ENCODE results near the gene ZNF823. TPM values are rescaled to one million over a fixed set of nuclear protein-coding genes. Genes with fewer than 3 reads are reported as not detected.

ZNF823 gene
- total RNA-seq, 1 donor from 2014 or later, result 3.3 TPM

DNA sequence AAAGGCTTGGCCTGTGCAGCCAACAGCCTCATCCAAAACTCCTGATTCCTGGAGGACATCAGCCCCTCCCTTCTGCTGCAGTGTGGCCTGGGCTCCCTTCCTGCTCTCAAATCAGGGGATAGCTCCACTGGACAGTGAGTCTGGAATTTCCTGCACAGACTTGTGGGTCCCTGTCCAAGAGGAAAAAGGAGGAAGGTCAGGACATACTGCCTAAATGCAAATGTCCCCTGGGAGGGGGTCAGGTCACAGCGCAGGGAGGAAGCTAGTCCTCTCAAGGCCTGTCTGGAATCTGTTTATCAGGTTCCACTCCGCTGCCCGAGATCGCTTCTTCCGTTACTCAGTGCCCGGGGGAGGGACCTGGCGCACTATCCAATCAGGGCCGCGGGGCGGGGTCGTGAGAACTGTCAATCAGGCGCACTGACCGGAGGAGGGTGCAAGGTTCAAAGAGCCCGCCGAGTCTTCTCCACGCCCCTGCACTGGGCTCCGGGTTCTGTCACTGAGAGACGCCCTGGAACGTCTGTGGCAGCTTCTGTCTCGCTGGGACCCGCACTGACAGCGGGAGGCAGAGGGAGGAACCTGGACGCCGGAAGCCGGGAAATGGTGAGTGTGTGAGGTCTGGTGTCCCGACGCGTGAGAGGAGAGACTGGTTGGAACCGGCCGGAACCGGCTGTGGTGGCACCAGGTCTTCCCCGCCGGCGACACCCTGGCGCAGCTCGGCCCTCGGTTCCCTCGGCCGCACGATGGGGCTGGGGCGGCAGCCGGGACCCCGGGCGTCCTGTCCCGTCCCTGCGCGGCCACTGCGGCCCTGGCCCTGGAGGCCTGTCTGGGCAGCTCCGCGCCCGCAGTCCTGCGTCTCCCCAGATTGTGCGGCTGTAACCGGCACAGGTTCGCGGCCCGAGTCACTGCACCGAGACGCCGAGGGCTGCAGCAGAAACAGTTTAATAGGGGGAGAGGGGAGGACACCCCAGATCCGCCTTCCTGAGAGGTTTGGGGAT, 28.1 kb upstream of the ZNF823 start, which contains the start of gene ZNF441:
TSS of gene ZNF441 (plus strand) at position 404 of the 995 bp plus-strand sequence. CDS start at position 598, 194 bp downstream.
- Histone ChIP-seq H3K9me3 (replicated peaks) (peaks cover 25% of the 10 kb centered on the region), H3K27ac (replicated peaks) (peak within 1 kb of the TSS; percentile 92), H3K4me3 (peak within 1 kb of the TSS; percentile 95), H3K4me1 (peaks cover 24% of the 10 kb centered on the region), H3K36me3 (no peaks in the 10 kb centered on the region), H3K27me3 (ENCODE audit: low read depth) (no peaks in the 10 kb centered on the region)
- peak; percentile 99 for DNase-seq
- TF ChIP-seq, protein P1, sequence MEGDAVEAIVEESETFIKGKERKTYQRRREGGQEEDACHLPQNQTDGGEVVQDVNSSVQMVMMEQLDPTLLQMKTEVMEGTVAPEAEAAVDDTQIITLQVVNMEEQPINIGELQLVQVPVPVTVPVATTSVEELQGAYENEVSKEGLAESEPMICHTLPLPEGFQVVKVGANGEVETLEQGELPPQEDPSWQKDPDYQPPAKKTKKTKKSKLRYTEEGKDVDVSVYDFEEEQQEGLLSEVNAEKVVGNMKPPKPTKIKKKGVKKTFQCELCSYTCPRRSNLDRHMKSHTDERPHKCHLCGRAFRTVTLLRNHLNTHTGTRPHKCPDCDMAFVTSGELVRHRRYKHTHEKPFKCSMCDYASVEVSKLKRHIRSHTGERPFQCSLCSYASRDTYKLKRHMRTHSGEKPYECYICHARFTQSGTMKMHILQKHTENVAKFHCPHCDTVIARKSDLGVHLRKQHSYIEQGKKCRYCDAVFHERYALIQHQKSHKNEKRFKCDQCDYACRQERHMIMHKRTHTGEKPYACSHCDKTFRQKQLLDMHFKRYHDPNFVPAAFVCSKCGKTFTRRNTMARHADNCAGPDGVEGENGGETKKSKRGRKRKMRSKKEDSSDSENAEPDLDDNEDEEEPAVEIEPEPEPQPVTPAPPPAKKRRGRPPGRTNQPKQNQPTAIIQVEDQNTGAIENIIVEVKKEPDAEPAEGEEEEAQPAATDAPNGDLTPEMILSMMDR (IDR thresholded peaks at IDR 0.05; ENCODE audit: borderline replicate concordance), result no peak
- intact Hi-C loops (cut with micrococcal nuclease), result no loop called here

DNA sequence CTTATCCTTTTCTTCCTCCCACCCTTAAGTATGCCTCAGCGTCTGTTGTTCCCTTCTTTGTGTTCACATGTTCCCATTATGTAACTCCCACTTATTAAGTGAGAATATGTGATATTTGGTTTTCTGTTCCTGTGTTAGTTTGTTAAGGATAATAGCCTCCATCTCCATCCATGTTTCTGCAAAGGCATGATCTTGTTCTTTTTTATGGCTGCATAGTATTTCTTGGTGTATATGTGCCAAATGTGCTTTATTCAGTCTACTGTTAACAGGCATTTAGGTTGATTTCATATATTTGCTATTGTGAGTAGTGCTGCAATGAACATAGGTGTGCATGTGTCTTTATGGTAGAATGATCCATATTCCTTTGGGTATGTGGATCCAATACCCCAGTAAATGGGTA, 24.9 kb upstream of the ZNF823 start:
- no peak overlapping the region for H3K4me3 ChIP-seq
- peaks cover 12% of the 10 kb centered on the region for H3K9me3 ChIP-seq (replicated peaks)
- no peaks in the 10 kb centered on the region for H3K27me3 ChIP-seq (ENCODE audit: low read depth)
- no peak for DNase-seq
- no peak overlapping the region for H3K27ac ChIP-seq (replicated peaks)
- no peaks in the 10 kb centered on the region for H3K36me3 ChIP-seq
- TF ChIP-seq, protein P1 (IDR thresholded peaks at IDR 0.05; ENCODE audit: borderline replicate concordance), result no peak
- peaks cover 21% of the 10 kb centered on the region for H3K4me1 ChIP-seq
- intact Hi-C loops (cut with micrococcal nuclease), result no loop called here

DNA sequence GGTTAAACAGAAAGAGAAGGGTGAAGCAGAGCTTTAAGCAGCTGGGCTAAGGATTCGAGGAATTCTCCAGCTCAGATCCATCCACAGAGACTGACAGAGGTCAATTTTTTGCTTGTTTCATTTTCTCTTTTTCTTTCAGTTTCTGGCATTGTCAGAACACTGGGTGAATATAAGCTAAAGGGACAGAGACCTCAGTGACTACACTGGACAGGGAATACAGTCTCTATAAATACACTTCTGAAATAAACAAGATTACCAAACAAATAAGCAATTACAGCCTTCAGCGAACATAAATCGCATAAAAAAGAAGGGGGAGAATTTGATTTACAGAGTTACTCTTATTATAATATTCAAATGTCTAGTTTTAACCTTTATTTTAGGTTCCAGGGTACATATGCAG, 24.4 kb upstream of the ZNF823 start:
- Histone ChIP-seq H3K4me3 (no peak overlapping the region), H3K27me3 (ENCODE audit: low read depth) (no peaks in the 10 kb centered on the region), H3K4me1 (peaks cover 16% of the 10 kb centered on the region), H3K36me3 (no peaks in the 10 kb centered on the region), H3K9me3 (replicated peaks) (peaks cover 12% of the 10 kb centered on the region), H3K27ac (replicated peaks) (no peak overlapping the region)
- TF ChIP-seq, protein P1 (IDR thresholded peaks at IDR 0.05; ENCODE audit: borderline replicate concordance), result no peak
- DNase-seq, result no peak
- intact Hi-C loops (cut with micrococcal nuclease), result no loop called here

DNA sequence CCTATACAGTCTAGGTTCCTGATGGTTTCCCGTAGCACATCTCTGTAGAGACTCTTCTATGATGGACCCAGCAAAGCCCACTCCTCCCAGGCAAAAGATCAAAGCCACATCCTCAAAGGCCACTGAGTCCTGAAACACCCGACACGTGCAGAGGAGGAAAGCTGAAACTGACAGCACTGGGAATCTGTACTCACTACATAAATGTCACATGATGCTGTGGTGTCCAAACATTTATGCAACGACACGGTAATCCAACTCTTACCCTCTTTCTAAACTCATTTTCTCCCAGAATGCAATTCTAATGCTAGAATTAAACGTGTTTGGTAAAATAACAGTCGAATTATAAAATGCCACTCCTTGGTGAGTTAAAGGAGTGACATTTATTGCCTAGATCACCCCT, 21.1 kb upstream of the ZNF823 start:
- H3K36me3 ChIP-seq, result no peaks in the 10 kb centered on the region
- no peak for DNase-seq
- no peak overlapping the region for H3K4me3 ChIP-seq
- TF ChIP-seq, protein P1 (IDR thresholded peaks at IDR 0.05; ENCODE audit: borderline replicate concordance), result no peak
- no peak overlapping the region for H3K27ac ChIP-seq (replicated peaks)
- no peaks in the 10 kb centered on the region for H3K4me1 ChIP-seq
- H3K9me3 ChIP-seq (replicated peaks), result peaks cover 33% of the 10 kb centered on the region
- no peaks in the 10 kb centered on the region for H3K27me3 ChIP-seq (ENCODE audit: low read depth)
- intact Hi-C loops (cut with micrococcal nuclease), result no loop called here

DNA sequence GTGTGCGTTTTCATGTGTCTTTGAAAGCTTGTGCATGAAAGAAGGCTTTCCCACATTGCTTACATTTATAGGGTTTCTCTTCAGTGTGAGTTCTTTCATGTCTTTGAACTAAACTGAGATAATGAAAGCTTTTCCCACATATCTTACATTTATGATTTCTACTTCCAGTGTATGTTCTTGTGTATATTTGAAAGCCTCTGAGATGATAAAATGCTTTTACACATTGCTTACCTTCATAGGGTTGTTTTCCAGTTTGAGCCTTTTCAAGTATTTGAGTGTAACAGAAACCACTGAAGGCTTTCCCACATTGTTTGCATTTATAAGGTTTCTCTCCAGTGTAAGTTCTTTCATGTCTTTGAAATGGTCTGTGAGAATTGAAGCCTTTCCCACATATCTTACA, 18.2 kb upstream of the ZNF823 start:
- Histone ChIP-seq H3K4me1 (no peaks in the 10 kb centered on the region), H3K27ac (replicated peaks) (no peak overlapping the region), H3K27me3 (ENCODE audit: low read depth) (no peaks in the 10 kb centered on the region), H3K4me3 (no peak overlapping the region), H3K9me3 (replicated peaks) (peaks cover 36% of the 10 kb centered on the region), H3K36me3 (no peaks in the 10 kb centered on the region)
- TF ChIP-seq, protein P1 (IDR thresholded peaks at IDR 0.05; ENCODE audit: borderline replicate concordance), result no peak
- no peak for DNase-seq
- intact Hi-C loops (cut with micrococcal nuclease), result no loop called here

All from left ventricle myocardium inferior (tissue), 1 donor.